T-helper 1 cell (primary cell): ENCODE results near the gene RPS6KC1.
"Not testable (repeated sequence)": the region's sequence is repeated elsewhere in the genome, so short reads cannot be mapped to it uniquely, and the experiment has no call there.

Source experiments
- DNase-seq, 5 donors: peaks; one replicate each; pipeline ENCODE4 v3.0.0-alpha.2; 2012 to 2020

RPS6KC1 gene

DNA sequence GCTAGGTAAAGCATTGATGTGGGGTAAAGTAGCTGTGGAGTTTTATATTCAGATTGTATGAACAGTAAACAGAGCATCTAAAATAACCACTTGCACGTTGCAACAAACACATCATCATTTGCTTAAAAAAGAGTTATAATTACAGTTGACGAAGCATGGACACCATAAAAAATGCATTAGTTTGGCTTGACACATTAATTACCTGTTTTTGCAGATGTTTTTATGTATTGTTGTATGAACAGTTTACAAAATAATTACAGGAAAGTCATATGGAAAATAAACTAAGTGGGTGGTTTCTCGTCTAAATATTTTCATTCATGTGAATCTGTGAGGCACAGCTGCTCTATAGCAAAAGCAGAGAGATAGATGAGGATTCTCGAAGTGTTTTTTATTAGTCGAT is 108.3 kb downstream of the RPS6KC1 start:
- DNase-seq, result no peak

DNA sequence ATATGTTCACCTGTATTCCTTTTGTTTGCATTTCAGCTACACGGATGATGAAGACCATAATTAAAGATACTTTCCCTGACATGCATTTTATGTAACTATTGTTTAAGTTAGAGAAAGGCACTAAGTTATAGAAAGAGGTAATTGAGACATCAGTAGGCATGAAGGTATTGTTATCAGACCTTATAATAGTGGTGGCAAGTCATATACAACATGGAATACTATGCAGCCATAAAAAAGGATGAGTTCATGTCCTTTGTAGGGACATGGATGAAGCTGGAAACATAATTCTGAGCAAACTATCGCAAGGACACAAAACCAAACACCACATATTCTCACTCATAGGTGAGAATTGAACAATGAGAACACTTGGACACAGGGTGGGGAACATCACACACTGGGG is 109.4 kb downstream of the RPS6KC1 start:
- not testable (repeated sequence) for DNase-seq

DNA sequence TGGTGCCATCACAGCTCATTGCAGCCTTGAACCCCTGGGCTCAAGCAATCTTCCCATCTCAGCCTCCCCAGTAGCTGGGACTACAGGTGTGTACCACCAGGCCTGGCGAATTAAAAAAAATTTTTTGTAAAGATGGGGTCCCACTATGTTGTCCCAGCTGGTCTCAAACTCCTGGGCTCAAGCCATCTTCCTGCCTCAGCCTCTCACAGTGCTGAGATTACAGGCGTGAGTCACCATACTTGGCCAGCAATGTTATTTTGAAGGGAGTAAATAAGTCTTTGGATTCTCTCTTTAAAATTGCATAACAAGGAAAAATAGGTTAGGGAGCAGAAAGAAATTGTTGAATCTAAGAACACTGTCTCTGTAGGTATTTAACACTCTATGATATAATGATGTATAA is 111.3 kb downstream of the RPS6KC1 start:
- no peak for DNase-seq

DNA sequence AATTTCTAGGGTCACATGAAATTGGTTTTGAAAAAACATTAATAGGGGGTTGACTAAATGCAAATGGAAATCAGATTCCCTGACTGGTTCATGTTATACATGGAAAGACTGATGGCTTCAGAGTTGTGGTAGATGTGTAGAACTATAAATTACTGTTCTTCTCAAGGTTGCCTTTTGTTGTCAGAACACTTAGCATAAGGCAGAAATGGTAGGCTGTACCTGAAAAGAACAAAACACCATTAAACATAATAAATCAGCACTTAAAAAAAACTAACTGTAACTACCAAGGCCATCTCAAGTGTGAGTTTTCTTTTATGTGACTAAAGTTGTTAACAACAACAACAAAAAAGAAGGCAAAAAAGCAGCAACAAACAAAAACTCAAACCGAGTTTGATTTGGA is 111.8 kb downstream of the RPS6KC1 start:
- DNase-seq, result no peak

DNA sequence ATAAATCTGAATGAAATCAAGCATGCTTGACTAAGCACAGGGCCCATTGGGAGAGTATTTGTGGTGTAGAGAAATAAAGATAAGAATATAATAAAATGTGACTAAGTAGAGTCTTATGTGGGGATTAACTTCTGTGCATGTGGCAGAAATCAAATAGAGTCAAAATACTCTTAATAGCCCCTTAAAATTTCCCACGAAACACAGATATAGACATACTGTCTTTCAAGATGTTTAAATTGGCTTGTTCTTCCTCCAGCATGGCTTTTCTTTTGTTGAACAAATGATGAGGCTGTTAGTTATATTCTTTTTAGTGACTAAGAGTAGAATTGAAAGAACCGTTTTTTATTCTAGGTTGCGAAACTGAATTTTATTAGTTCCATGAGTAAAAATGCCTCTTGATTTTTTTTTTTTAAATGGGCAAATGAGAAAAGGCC is 112.3 kb downstream of the RPS6KC1 start:
- DNase-seq, result no peak

DNA sequence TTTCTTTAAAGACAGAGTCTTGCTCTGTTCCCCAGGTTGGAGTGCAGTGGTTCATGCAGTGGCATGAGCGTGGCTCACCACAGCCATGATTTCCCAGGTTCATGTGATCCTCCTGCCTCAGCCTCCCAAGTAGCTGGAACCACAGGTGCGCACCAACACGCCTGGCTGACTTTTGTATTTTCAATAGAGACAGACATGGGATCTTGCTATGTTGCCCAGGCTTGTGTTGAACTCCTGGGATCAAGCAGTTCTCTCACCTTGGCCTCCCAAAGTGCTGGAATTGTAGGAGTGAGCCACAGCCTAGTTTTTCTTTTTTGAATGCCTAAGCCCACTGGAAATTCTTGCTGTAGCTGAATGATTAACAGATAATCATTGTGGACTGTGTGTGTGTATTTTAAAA is 113.5 kb downstream of the RPS6KC1 start:
- DNase-seq, result no peak

DNA sequence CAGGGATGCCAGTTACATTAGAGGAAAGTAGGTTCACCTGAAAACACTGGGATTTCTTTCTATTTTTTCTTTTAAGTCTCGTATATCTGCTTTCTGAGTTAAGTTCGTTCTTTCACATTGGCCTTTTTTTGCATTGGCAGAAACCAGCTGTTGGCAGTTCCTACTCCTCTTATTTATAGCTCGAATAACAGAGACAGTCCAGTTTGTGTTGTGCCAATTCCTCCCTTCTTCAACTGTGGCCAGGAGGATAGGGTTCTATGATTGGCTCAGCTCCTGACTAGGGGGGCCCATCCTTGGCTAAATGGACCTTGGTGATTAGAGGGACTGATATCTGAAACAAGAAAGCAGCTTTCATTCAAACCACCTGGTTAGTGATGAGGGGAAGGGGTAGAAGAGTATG is 115.8 kb downstream of the RPS6KC1 start:
- DNase-seq, result no peak

DNA sequence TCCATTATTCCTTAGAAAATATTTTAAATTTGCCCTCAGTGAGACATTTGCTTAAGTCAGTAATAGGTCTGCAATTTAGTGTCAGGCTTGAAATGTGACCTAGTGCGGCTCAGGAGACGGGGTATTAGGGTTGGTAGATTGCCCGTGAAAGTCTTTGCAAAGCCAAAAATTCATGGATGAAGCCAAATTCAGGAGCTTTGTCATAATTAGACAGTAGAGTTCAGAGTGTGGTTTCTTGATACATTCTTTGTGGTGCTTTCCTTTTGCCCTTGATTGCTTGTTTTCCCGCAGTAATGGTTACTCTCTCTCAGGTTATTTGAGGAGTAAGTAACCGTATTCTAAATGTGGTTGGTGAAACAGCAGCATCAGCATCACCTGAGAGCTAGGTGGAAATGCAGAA is 120.7 kb downstream of the RPS6KC1 start:
- DNase-seq, result no peak

DNA sequence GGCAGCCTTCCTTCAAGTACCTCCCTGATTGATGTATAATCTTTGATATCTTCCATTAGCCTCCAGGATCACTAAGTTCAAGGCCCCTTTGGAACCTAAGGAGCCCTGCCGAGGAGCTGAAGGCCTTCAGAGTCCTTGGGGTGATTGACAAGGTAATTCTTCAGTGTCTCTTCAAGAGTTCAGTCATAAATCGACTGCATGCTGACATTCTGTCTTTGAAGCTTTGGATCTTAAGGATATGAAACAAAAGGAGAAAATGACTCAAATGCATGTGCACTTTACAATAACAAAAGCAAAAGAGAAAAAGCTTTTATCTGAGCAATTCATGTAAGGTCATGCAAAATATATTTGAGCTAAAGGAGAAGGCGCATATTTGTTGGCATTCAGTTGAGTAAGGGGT is 125.3 kb downstream of the RPS6KC1 start:
- no peak for DNase-seq

DNA sequence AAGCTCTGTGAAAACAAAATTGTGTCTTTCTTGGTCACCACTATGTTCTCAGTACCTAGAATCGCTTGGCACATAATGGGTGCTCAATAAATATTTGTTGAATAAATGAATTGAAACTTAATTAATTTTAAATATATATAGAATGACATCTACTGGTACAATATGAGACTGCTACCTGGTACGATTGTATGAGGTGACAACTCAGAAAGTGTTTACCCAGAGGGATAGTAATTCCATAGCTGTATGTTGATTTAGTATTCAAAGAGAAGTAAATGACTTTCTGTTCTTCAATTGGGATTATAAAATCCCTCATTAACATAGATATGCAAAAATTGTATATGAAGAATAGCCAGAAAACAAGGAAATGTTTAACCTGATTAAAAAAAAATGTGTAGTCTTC is 128.7 kb downstream of the RPS6KC1 start:
- no peak for DNase-seq

DNA sequence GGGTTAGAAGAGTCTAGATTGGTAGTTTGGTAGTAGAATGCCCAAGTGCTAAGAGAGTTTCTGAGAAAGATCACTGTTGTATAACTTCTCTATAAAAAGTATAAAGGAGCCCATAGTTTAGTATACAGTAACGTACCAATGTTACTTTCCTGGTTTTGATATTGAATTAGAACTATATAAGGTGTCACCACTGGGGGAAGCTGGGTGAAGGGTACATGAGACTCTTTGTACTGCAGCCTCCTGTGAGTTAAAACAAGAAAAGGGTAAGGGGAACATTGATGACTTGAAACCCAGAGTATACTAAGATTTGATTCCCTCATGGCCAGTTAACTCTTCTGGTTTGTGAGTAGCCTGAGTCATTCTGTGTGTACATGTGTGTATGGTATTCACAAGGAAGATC is 129.8 kb downstream of the RPS6KC1 start:
- DNase-seq, result no peak

DNA sequence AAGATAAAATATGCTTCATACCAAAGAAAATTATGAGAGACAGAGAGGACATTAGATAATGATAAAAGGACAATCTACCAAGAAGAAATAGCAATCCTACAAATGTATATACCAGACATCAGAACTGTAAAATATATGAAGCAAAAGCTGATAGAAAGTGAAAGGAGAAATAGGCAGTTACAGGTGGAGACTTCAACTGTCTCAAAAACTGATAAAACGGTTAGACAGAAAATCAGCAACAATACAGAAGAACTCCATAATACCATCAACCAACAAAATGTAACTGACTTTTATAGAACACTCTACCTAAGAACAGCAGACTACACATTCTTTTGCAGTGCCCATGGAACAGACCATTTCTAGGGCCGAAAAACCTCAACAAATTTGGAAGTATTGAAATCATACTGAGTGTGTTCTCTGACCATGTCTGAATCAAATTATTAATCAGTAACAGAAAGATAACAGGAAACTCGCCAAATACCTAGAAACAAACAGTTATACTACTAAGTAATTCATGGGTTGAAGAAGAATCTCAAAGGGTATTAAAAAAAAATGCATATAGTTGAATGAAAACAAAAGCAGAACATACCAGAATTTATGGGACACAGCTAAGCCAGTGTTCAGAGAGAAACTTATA is 132.1 kb downstream of the RPS6KC1 start:
- no peak for DNase-seq

DNA sequence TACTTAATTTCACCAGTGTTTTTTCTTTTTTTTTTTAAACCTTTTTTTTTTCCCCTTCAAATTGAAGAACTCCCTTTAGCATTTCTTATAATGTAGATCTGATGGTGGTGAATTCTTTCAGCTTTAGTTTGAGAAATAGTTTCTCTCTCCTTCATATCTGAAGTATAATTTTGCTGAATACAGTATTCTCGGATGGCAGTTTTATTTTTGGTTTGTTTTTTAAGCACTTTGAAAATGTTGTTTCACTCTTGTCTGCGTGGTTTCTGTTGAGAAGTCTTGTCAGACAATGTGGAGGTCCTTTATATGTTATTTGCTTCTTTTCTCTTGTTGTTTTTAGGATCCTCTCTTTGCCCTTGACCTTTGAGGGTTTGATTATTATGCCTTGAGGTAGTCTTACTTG is 135.1 kb downstream of the RPS6KC1 start:
- DNase-seq, result no peak

DNA sequence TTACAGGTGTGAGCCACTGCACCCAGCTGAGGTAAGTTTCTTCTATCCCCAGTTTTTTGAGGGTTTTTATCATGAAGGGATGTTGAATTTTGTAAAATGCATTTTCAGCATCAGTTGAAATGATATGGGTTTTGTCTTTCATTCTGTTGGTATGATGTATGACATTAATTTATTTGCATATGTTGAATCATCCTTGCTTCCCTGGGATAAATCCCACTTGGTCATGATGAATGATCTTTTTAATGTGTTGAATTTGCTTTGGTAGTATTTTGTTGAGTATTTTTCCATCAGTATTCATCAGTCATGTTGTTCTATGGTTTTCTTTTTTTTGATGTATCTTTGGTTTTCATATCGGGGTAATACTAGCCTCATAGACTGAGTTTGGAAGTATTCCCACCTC is 141.0 kb downstream of the RPS6KC1 start:
- no peak for DNase-seq

DNA sequence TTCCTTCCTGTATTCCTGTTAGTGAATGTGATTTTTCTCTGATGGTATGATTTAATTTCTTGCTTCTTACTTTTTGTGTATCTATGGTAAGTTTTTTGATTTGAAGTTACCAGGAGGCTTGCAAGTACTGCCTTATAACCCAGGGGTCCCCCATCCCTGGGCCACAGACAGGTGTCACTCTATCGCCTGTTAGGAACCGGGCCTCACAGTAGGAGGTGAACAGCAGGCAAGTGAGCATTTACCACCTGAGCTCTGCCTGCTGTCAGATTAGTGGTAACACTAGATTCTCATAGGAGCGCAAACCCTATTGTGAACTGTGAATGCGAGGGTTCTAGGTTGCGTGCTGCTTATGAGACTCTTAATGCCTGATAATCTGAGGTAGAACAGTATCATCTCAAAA is 143.3 kb downstream of the RPS6KC1 start:
- no peak for DNase-seq

DNA sequence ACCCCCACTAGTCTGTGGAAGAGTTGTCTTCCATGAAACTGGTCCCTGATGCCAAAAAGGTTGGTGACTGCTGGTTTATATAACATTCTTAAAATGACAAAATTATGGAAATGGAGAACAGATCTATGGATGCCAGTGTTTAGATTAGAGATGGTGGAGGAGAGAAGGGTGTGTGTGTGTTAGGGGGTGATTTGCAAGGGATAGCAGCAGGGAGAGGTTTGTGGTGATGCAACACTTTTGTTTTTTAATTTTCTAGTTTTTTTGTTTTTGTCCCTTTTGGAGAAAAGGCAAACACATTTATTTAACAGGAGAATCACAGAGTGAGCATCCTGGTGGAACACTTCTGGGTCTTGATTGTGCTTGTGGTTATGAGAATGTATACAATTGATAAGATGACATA is 143.8 kb downstream of the RPS6KC1 start:
- DNase-seq, result no peak

DNA sequence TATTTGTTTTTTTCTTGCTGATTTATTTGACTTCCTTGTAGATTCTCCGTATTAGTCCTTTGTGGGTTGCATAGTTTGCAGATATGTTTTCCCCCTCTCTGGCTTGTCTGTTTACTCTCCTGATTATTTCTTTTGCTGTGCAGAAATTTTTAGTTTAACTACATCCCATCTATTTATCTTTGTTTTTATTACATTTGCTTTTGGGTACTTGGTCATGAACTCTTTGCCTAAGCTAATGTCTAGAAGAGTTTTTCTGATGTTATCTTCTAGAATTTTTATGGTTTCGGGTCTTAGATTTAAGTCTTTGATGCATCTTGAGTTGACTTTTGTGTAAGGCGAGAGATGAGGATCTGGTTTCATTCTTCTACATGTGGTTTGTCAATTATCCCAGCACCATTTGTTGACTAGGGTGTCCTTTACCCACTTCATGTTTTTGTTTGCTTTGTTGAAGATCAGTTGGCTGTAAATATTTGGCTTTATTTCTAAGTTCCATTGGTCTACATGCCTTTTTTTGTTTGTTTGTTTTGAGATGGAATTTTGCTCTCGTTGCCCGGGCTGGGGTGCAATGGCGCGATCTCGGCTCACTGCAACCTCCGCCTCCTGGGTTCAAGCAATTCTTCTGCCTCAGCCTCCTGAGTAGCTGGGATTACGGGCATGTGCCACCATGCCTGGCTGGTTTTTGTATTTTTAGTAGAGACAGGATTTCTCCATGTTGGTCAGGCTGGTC is 145.4 kb downstream of the RPS6KC1 start:
- DNase-seq, result not testable (repeated sequence)

DNA sequence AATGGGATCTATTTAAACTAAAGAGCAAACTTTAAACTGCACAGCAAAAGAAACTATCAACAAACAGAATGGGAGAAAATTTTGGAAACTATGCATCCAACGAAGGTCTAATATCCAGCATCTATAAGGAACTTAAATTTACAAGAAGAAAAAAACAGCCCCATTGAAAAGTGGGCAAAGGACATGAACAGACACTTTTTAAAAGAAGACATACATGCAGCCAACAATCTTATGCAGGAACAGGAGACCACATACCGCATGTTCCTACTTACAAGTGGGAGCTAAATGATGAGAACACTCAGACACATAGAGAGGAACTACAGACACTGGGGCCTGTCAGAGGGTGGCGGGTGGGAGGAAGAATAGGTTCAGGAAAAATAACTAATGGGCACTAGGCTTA is 149.6 kb downstream of the RPS6KC1 start:
- no peak for DNase-seq

DNA sequence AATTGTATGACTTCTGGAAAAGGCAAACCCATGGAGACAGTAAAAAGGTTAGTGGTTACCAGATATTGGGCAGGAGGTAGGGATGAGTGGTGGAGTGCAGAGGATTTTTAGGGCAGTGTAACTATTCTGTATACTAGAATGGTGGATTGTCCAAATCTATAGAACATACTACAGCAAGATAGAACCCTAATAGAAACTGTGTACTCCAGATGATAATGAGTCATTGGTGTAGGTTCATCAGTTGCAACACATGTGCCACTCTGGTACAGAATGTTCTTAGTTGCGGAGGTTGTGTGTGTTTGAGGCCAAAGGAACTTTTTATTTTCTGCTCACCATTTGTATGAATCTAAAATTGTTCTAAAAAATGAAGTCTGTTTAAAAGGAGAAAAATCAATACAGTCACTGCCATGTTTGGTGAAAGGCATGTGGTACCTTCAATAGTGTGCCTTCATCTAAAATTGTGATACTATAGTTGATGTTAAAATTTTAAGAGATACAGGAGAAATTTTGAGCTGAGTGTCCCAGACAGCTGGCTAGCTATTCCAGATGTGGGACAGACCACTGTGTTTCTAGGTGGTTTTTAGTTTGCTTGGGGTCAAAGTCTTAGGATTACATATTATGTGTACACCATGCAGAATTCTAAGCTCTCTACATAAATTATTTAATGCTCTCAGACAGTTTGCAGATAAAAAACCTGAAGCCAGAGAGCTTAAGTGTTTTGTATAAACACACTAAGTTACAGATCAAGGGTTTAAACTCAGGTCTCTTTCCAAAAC is 150.5 kb downstream of the RPS6KC1 start:
- no peak for DNase-seq

DNA sequence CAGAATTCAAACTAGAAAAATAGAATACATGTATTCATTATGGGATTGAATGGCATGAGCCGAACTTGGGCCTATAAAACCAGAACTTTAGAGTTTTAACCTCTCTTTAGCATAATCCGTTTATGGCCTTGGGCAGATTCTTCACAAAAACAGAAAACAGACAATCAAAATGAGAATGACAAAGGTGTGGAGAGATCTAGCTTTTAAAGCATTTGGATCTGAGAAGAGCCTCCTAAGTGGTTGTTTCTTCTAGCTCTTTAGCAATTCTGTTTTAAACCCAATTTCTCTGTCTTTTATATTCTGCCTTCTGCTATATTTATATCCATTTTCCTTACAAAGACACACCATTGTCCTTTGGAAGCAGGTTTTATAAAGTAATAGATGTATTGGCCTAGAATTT is 160.2 kb downstream of the RPS6KC1 start:
- no peak for DNase-seq

DNA sequence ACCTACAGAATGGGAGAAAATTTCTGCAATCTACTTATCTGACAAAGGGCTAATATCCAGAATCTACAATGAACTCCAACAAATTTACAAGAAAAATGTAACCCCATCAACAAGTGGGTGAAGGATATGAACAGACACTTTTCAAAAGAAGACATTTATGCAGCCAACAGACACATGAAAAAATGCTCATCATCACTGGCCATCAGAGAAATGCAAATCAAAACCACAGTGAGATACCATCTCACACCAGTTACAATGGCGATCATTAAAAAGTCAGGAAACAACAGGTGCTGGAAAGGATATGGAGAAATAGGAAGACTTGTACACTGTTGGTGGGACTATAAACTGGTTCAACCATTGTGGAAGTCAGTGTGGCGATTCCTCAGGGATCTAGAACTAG is 168.0 kb downstream of the RPS6KC1 start:
- not testable (repeated sequence) for DNase-seq

DNA sequence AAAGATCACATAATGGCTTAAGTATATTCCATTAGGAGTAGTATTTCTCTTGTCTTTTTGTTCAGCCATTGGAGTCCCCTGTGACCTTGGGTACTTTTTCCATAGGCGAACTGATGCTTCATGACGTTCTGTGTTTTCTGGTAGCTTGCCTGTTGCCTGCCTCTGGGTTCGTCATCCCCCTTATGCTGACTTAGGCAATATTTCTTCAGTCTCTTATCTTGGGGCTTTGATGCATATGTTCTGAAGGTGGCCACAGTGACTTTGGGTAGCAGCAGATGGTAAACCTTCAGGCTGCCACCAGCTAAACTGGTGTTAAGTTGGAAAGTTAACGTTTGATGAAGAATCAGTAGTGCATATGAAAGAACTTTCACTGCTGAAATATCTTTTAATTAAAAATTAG is 170.2 kb downstream of the RPS6KC1 start:
- no peak for DNase-seq

DNA sequence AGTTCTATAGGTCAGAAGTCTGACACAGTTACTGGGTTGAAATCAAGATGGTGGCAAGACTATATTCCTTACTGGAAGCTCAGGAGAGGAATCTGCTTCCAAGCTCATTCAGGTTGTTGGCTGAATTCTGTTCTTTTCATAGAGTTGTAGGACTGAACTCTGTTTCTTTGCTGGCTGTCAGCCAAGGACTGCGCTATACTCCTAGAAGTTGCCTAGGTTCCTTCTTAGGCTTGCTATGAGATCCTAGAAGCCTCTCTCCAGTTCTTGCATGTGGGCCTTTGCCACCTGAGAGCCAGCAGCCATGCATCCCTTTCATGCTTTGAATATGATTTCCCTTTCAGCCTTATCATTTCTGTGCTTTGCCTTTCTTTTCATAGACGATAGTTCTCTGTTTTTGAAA is 176.4 kb downstream of the RPS6KC1 start:
- DNase-seq, result no peak

DNA sequence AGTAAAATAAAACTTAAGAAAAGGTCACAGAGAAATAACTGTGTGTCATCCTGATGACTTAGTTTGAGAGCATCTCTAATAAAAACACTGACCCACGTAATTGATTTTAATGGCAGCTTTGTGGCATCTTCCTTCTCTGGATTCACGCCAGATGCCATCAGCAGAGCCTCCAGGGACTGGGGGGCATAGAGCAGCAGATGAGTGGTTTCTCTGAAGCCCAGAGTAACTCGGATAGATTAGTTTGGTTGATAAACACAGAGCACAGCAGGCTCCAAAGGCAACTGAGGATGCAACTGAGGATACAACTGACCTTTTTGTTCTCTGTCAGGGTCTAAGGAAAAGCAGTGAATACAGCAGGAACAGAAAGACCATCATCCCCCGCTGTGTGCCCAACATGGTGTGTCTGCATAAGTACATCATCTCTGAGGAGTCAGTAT is 180.8 kb downstream of the RPS6KC1 start:
- DNase-seq, result no peak
